GM13977 (cell line): Measurements from ENCODE around the gene RAB44.

ENCODE experiments used
- DNase-seq: peaks from one replicate; pipeline ENCODE4 v3.0.0; 2012; ENCODE audit warnings: low spot score
- CTCF ChIP-seq: IDR thresholded peaks from 2 replicates; pipeline ENCODE4 v1.5.1; 2012; ENCODE audit warnings: mild to moderate bottlenecking, control low read depth; ENCODE audit not compliant: insufficient read depth; ENCODE audit errors: extremely low read depth, missing control alignments
- in situ Hi-C: fragments of 300-500 bp; cut with MboI; formaldehyde crosslinking; loops from one replicate; pipeline ENCODE4 v1.12.0; 2022; ENCODE audit warnings: low sequenced_read_pairs, low pct_unique_long_range_greater_than_20kb, mixed read lengths, inconsistent platforms; ENCODE audit not compliant: unreplicated experiment

Gene RAB44

GRCh38 chr6:36752187-36752885 is 54.7 kb downstream of the RAB44 start:
- no peak for DNase-seq
- in situ Hi-C loops: loop anchor here (10.0 to 25.0 kb wide), 2 partner anchors 138 to 460 kb away; no protein-coding TSS in a partner anchor

GRCh38 chr6:36752886-36753506 is 55.4 kb downstream of the RAB44 start:
- in situ Hi-C loops: loop anchor here (10.0 to 25.0 kb wide), 2 partner anchors 138 to 459 kb away; no protein-coding TSS in a partner anchor
- no peak for DNase-seq
- no peak for TF ChIP-seq CTCF

More at GRCh38 chr6:36752187-36752885, 54.7 kb downstream of the RAB44 start:
- TF ChIP-seq CTCF: no peak

GRCh38 chr6:36753671-36754405 is 56.2 kb downstream of the RAB44 start:
- in situ Hi-C loops: loop anchor here (10.0 to 25.0 kb wide), 2 partner anchors 139 to 458 kb away; no protein-coding TSS in a partner anchor
- DNase-seq: no peak

GRCh38 chr6:36754582-36755434 is 57.2 kb downstream of the RAB44 start:
- in situ Hi-C loops: loop anchor here (10.0 to 25.0 kb wide), 2 partner anchors 140 to 457 kb away; no protein-coding TSS in a partner anchor
- no peak for TF ChIP-seq CTCF
- DNase-seq: no peak

More at GRCh38 chr6:36753671-36754405, 56.2 kb downstream of the RAB44 start:
- no peak for TF ChIP-seq CTCF

- in situ Hi-C loops: loop anchor here (10.0 to 25.0 kb wide), 2 partner anchors 141 to 457 kb away; no protein-coding TSS in a partner anchor
- TF ChIP-seq CTCF: no peak
- DNase-seq: peak; percentile 69
Measured at GRCh38 chr6:36755435-36756348, 58.1 kb downstream of the RAB44 start.
